C1 segment of cervical spinal cord (tissue), 14 donors: Measurements from ENCODE around the gene PBX4.

Experiments
- DNase-seq, 14 donors: peaks; one replicate each; lab custom pipeline; 2025; lab: John Stamatoyannopoulos, UW

The PBX4 gene

DNA sequence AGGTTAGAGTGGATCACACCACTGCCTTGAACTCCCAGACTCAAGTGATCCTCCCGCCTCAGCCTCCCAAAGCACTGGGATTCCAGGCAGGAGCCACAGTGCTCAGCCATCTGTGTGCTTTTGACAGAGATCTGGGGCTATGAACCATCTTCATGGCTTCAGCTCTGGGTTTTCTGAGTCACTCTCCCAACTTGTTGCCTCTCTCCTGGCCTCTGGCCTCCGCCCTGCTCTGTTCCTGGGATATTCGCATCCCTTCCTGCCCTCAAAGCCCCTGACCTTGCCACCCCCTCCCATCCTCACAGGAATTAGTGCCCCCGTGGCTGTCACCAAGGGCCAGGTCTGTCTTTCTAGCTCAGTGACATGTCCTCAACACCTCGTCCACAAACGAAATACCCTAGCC, 30.7 kb upstream of the PBX4 start:
- no peak for DNase-seq

DNA sequence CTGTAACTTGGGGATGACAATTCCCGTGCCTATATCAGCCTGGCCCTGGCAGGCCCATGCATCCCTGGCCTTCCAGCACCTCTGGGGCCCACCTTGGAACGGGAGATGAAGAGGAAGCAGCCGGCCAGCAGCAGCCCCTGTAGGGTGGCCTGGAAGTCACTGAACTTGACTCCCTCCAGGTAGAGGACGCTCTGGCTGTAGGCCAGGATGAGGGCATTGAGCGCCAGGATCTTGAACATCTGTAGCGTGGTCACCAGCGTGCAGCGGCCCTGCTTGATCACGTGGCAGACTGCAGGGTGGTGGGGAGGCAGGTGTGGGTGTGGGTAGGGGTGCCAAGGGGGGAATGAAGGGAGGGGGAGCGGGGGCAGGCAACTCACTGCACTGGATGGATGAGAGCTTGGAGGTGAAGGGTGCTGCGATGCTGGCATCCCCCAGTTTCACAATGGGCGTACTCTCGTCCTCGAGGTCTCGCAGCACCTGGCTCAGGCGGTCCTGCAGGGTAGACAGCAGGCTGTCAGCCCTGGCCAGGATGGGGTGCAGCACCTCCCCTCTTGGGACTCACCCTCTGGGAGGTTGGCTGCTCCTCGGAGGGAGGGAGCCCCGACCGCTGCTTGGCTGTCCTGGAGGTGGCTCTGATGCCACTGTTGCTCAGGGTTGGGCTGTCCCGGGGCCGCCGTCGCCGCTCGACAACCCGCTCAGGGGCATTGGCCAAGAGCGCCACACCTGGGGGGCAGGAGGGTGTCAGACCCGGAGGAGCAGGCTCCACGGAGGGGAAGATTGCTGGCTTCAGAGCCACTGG, 28.7 kb upstream of the PBX4 start:
- no peak for DNase-seq

DNA sequence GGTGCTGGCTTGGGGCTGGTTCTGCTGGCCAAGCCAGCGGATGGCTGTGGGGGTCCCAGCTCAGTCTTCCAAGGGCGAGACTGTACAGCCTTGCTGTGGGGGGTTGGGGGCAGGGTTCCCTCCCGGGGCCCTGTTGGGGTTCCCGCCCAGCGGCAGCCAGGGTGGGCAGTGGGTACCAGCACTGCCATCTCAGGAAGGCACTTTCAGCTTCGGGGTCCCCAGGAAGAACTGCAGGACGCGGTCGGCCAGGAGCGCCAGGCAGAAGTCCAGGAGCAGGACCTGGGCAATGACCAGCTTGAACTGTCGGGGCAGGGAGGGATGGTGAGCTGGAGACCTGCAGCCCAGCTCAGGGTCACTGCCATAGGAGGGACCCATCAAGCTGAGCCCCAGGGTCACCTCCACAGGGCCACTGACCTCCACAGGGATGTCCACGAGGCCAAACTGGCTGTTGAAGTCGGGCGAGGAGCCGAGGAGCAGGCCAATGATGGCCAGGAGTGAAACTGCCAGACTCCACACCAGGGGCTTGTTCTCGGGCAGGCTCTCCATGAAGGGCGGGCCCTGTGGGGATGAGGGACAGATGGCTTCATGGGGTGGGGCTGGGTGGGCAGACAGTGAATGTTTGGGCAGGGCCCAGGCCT, 26.9 kb upstream of the PBX4 start:
- no peak for DNase-seq

GRCh38 chr19:19644054-19644388, 25.5 kb upstream of the PBX4 start:
- DNase-seq: no peak

GRCh38 chr19:19643158-19644053, 24.9 kb upstream of the PBX4 start, which contains the start of gene GMIP:
TSS of gene GMIP (minus strand) at chr19:19643657. CDS start at chr19:19643529, 128 bp downstream.
- DNase-seq: peak in 11 of 14 donors; percentile 9 to 72 (median 38)

- DNase-seq: no peak
Observed at GRCh38 chr19:19642506-19643157, 24.1 kb upstream of the PBX4 start.

DNA sequence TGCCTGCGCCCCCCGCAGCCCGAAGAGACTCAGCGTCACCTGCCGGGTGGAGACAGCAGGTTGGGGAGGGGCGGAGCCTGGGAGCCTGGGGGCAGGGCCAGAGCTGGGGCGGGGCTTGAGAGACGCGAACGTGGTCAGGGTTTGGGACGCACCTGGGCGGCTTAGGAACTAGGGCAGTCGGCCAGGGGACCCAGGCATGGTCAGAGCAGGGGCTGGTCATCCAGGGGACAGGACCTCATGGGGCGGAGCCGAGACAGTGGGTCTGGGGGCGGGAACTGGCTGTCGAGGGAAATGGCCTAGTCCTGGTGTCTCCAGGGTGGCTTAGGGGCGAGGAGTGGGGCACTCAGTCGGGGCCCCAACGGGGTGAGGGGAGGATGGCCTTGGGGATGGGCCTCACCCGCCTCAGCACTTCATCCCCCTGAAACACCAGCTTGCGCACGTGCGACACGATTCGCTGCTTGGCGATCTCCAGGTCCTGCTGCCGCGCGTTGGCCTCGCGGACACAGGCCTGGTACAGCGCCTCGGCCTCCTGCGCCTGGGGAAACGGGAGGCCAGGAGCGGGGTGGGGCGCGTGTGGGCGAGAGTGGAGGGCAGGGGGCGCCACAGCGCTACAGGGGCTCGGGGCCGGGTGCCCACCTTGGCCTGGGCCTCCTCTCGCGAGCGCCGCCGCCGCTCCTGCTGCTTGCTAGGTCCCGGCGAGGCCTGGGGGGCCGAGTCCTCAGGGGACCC, 19.2 kb upstream of the PBX4 start:
- DNase-seq: no peak

- no peak for DNase-seq
Observed at GRCh38 chr19:19637186-19637522, 18.7 kb upstream of the PBX4 start.

GRCh38 chr19:19636573-19637185, 18.2 kb upstream of the PBX4 start:
- DNase-seq: no peak

DNA sequence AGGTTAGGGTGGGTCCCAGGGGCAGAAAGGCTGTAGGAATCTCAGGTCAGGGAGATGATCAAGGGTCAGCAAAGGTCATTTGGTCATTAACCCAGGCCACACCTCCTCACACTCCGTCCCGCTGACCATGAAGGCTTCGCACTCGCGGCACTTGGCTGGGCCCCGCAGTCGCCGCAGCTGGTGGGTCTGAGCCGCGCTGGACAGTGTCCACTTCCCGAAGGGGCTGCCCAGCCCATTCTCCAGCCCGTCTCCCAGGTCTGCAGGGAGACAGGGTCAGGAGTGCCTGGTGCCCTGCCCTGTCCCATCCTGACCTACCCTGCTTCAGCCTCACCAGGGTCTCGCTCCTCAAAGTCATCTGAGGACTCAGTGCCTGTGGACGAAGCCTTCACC, 16.8 kb upstream of the PBX4 start:
- DNase-seq: no peak

DNA sequence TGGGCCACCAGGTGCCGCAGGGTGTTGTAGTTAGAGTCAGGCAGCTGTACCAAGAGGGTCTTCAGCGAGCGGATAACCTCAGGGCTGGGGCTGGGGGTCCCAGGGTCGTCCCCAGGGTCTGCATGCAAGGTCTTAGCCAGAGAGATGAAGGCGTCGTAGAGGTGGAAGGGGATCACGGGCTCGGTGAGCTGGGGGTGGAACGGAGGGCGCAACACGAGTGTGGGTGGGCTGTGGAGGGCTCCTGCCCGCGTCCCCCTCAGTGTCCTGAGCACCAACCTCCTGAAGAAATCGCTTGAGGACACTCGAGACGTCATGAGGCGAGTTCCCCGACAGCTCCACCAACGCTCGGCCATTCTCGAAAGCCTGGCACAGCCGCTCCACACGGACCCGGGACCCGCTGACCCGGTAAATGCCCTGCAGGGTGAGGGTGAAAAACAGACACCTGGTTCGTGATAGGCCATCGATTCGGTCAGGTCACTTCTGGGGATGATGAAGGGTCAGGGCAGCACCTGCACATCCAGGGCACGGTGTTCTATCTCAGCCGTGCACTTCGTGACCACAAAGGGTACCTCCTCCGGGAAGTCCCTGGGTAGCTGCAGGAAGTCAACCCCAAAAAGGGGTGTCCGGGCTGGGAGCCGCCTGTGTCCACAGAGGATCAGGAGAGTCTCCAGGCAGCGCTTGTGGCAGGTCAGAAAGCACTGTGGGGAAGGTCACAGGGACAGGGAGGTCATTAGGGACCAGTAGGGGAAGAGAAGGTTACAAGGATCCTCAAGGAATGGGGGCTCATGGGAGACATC, 16.2 kb upstream of the PBX4 start:
- DNase-seq: no peak

DNA sequence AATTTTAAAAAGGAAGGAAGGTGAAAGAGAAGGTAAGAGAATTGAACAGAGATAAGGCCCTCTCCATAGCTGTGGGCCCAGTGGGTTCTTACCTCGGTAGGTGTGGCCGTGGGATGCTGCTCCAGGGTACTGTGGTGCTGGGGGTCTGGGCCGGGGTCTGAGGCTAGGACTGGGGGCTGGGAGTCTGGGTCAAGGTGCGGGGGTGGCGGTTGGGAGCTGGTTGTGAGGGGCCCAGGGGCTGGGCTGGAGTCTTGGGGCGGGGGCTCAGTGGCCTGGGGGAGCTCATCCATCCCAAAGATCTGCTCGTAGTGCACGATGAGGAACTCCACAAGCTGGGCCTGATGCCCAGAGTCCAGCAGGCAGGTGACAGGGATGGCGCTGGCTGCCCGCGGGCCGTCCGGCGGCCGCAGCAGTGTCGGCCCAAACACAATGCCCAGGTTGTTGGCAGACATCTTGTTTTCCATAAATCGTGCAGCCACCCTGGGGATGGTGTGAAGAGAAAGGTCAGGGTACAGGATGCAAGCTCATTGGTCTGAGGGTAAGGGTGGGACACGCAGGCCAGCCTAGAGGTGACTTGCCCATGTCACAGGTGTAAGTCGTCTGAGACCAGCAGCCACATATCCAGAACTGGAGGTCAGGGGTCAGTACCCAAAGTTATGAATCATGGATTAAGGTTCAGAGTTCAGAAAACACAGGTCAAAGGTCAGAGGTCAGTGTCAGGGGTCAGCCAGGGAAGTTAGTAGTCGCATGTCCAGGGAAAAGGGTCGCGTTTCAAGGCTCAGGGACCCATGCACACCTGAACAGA, 15.4 kb upstream of the PBX4 start:
- no peak for DNase-seq

DNA sequence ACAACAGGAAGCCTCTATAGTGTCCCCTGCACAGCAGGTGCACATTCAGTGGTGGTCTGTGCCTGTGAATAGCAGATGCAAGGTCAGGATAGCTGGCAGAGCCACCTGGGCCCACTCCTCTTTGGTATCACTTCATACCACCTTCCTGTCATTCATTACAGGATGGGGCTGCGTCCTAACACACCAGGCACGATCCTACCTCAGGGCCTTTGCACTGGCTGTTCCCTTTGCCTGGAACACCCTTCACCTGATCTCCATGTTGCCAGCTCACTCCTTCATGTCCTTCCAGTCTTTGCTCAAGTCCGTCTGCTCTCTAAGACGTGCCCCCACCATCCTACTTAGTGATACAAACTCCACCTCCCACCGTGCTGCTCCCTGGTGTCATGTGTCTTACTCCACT, 14.2 kb upstream of the PBX4 start:
- no peak for DNase-seq

GRCh38 chr19:19631346-19631745, 12.9 kb upstream of the PBX4 start:
- no peak for DNase-seq

- no peak for DNase-seq
Observed at GRCh38 chr19:19630426-19630825, 11.9 kb upstream of the PBX4 start.

DNA sequence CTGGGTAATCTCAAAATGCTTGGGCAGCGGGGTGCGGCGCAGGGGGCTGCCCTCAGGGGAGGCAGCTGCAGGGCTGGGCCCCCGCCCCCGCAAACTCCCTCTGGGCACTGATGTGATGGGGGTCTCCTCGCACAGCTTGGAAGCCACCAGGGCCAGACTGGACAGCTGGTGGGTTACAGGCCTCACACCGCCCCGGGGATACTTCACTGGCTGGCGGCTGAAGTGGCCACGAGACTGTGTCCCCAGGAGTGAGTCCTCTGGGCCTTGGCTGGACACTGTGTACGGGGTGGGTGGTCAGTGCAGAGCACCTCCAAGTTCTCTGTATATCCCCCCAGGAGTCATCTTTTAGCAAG, 11.6 kb upstream of the PBX4 start:
- no peak for DNase-seq

DNA sequence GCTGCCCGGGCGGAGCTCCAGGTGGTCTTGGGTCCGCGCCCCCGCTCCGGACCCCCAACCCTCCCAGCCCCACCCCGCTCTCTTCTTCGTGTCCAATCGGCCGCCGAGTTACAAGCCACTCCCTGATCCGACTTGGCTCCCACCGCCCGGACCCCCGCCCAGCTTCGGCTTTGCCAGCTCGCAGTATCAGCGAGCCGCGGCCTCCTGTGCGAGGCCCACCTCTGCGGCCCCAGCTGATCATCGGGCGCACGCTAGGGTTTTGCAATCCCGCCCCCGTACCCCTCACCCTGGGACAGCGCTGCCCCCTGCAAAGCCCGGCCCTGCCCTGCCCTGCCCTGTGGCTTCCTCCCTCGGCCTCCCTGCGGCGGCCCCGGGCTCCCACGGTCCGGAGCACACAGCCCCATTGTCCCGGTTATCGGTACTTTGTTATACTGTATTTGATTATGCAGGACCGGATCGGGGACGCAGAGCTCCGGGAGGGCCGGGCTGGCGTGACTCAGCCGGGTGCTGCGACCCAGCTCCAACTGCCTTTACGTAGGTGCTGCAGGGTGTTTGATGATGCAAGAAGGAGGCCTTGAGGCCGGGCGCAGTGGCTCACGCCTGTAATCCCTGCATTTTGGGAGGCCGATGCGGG, 10.1 kb upstream of the PBX4 start:
- no peak for DNase-seq

GRCh38 chr19:19627621-19628500, 9.4 kb upstream of the PBX4 start, which contains the start of gene LPAR2:
TSS of gene LPAR2 (minus strand) at chr19:19628220. CDS start at chr19:19627275, 945 bp downstream.
- no peak for DNase-seq
